Measurements from ENCODE around the gene FER. TPM values are rescaled to one million over a fixed set of nuclear protein-coding genes. Genes with fewer than 3 reads are reported as not detected.
A peak's percentile ranks its signal among the peaks of the same experiment; 100 is the strongest.
"Not testable (repeated sequence)": the region's sequence is repeated elsewhere in the genome, so short reads cannot be mapped to it uniquely, and the experiment has no call there.

FER gene
- 11.6 TPM for polyA plus RNA-seq (2013, experiment 1 of 2)
- 9.9 TPM for polyA plus RNA-seq (2013, experiment 2 of 2)

GRCh38 chr5:108747774-108748400, at the start of gene FER:
Gene FER (plus strand): TSS chr5:108747897. CDS start chr5:108798183, 50,286 bp downstream.
- under 1% methylated on average over 20 of the region's 21 CpGs for WGBS
- Histone ChIP-seq H3K14ac (ENCODE audit: low read length in 2 of 2) (peak within 1 kb of the TSS in 1 of 2 experiments; percentile 82), H2BK5ac (ENCODE audit: low read depth, low read length, poor library complexity, severe bottlenecking) (peak within 1 kb of the TSS; percentile 80), H3K4ac (ENCODE audit: low read depth in 1 of 2, low read length in 2 of 2) (peak within 1 kb of the TSS; percentile 55 to 85), H3K4me1 (ENCODE audit: control insufficient read depth, insufficient read depth, low read depth, low read length) (no peaks in the 10 kb centered on the region), H4K8ac (ENCODE audit: low read length) (peak within 1 kb of the TSS; percentile 70), H3K9ac (ENCODE audit: low read length) (peak within 1 kb of the TSS; percentile 100), H2BK12ac (ENCODE audit: low read length in 2 of 2) (peak within 1 kb of the TSS in 1 of 2 experiments; percentile 15), H2AK5ac (ENCODE audit: low read length, severe bottlenecking) (no peak within 1 kb of the TSS), H2BK120ac (ENCODE audit: low read depth, low read length) (peak within 1 kb of the TSS; percentile 71), H3K27ac (ENCODE audit: low read length, poor library complexity, severe bottlenecking) (peak within 1 kb of the TSS; percentile 93), H3K27me3 (ENCODE audit: control insufficient read depth in 1 of 2, insufficient read depth in 1 of 2, low read length in 2 of 2) (no peaks in the 10 kb centered on the region), H3K36me3 (ENCODE audit: control insufficient read depth in 1 of 2, insufficient read depth in 2 of 2, low read depth in 1 of 2, low read length in 2 of 2) (no peaks in the 10 kb centered on the region), H2BK15ac (ENCODE audit: low read depth, poor library complexity, severe bottlenecking) (peak within 1 kb of the TSS; percentile 99), H3K4me3 (ENCODE audit: insufficient read depth in 1 of 2, low read depth in 1 of 2, low read length in 2 of 2) (peak within 1 kb of the TSS; percentile 79 to 94), H2AFZ (ENCODE audit: low read depth, low read length) (peak within 1 kb of the TSS; percentile 43), H3K4me2 (ENCODE audit: low read length, poor library complexity, severe bottlenecking) (peak within 1 kb of the TSS; percentile 84), H4K91ac (ENCODE audit: low read length) (peak within 1 kb of the TSS; percentile 93), H3K9me3 (ENCODE audit: control insufficient read depth, low read length) (no peaks in the 10 kb centered on the region), H3K23ac (ENCODE audit: low read length in 2 of 2) (peak within 1 kb of the TSS; percentile 51 to 66), H3K18ac (ENCODE audit: low read depth in 1 of 2, low read length in 2 of 2) (peak within 1 kb of the TSS; percentile 78 to 95), H3K79me1 (replicated peaks; ENCODE audit: low read length, poor library complexity, severe bottlenecking) (peaks cover 1% of the 10 kb centered on the region)
- DNase-seq: peak; percentile 73

GRCh38 chr5:108700388-108700787, 47.3 kb upstream of the FER start:
- H3K27ac ChIP-seq (ENCODE audit: low read length, poor library complexity, severe bottlenecking); H3K14ac ChIP-seq (ENCODE audit: low read length in 2 of 2); DNase-seq; H3K79me1 ChIP-seq (replicated peaks; ENCODE audit: low read length, poor library complexity, severe bottlenecking); H3K4ac ChIP-seq (ENCODE audit: low read depth in 1 of 2, low read length in 2 of 2); H3K4me2 ChIP-seq (ENCODE audit: low read length, poor library complexity, severe bottlenecking); H2AK5ac ChIP-seq (ENCODE audit: low read length, severe bottlenecking); H3K23ac ChIP-seq (ENCODE audit: low read length in 2 of 2); H2BK120ac ChIP-seq (ENCODE audit: low read depth, low read length); H3K9me3 ChIP-seq (ENCODE audit: control insufficient read depth, low read length); H4K91ac ChIP-seq (ENCODE audit: low read length); H3K27me3 ChIP-seq (ENCODE audit: control insufficient read depth in 1 of 2, insufficient read depth in 1 of 2, low read length in 2 of 2); H3K4me1 ChIP-seq (ENCODE audit: control insufficient read depth, insufficient read depth, low read depth, low read length); H3K4me3 ChIP-seq (ENCODE audit: insufficient read depth in 1 of 2, low read depth in 1 of 2, low read length in 2 of 2); H2BK12ac ChIP-seq (ENCODE audit: low read length in 2 of 2); H3K18ac ChIP-seq (ENCODE audit: low read depth in 1 of 2, low read length in 2 of 2); H3K9ac ChIP-seq (ENCODE audit: low read length); H2BK15ac ChIP-seq (ENCODE audit: low read depth, poor library complexity, severe bottlenecking); H4K8ac ChIP-seq (ENCODE audit: low read length); H3K36me3 ChIP-seq (ENCODE audit: control insufficient read depth in 1 of 2, insufficient read depth in 2 of 2, low read depth in 1 of 2, low read length in 2 of 2); H2AFZ ChIP-seq (ENCODE audit: low read depth, low read length); H2BK5ac ChIP-seq (ENCODE audit: low read depth, low read length, poor library complexity, severe bottlenecking): not testable (repeated sequence)
- 100% methylated on average over 5 of the region's 5 CpGs for WGBS

- Histone ChIP-seq H3K18ac (ENCODE audit: low read depth in 1 of 2, low read length in 2 of 2) (no peak overlapping the region), H3K23ac (ENCODE audit: low read length in 2 of 2) (no peak overlapping the region), H2BK15ac (ENCODE audit: low read depth, poor library complexity, severe bottlenecking) (no peak overlapping the region), H4K8ac (ENCODE audit: low read length) (no peak overlapping the region), H3K27me3 (ENCODE audit: control insufficient read depth in 1 of 2, insufficient read depth in 1 of 2, low read length in 2 of 2) (no peaks in the 10 kb centered on the region), H4K91ac (ENCODE audit: low read length) (no peak overlapping the region), H3K14ac (ENCODE audit: low read length in 2 of 2) (no peak overlapping the region), H2AFZ (ENCODE audit: low read depth, low read length) (no peak overlapping the region), H3K4me1 (ENCODE audit: control insufficient read depth, insufficient read depth, low read depth, low read length) (no peaks in the 10 kb centered on the region), H3K4ac (ENCODE audit: low read depth in 1 of 2, low read length in 2 of 2) (no peak overlapping the region), H2AK5ac (ENCODE audit: low read length, severe bottlenecking) (no peak overlapping the region), H2BK12ac (ENCODE audit: low read length in 2 of 2) (no peak overlapping the region), H2BK5ac (ENCODE audit: low read depth, low read length, poor library complexity, severe bottlenecking) (no peak overlapping the region), H3K27ac (ENCODE audit: low read length, poor library complexity, severe bottlenecking) (no peak overlapping the region), H3K4me2 (ENCODE audit: low read length, poor library complexity, severe bottlenecking) (no peak overlapping the region), H3K79me1 (replicated peaks; ENCODE audit: low read length, poor library complexity, severe bottlenecking) (no peaks in the 10 kb centered on the region), H3K9me3 (ENCODE audit: control insufficient read depth, low read length) (peaks cover 3% of the 10 kb centered on the region), H2BK120ac (ENCODE audit: low read depth, low read length) (no peak overlapping the region), H3K9ac (ENCODE audit: low read length) (no peak overlapping the region), H3K4me3 (ENCODE audit: insufficient read depth in 1 of 2, low read depth in 1 of 2, low read length in 2 of 2) (no peak overlapping the region), H3K36me3 (ENCODE audit: control insufficient read depth in 1 of 2, insufficient read depth in 2 of 2, low read depth in 1 of 2, low read length in 2 of 2) (no peaks in the 10 kb centered on the region)
- WGBS: 17% methylated on average over 3 of the region's 3 CpGs
- peak; percentile 46 for DNase-seq
Measured at GRCh38 chr5:108700930-108701329, 46.8 kb upstream of the FER start.

GRCh38 chr5:108702546-108702945, 45.2 kb upstream of the FER start:
- H3K36me3 ChIP-seq (ENCODE audit: control insufficient read depth in 1 of 2, insufficient read depth in 2 of 2, low read depth in 1 of 2, low read length in 2 of 2): no peaks in the 10 kb centered on the region
- H3K79me1 ChIP-seq (replicated peaks; ENCODE audit: low read length, poor library complexity, severe bottlenecking): no peaks in the 10 kb centered on the region
- H4K8ac ChIP-seq (ENCODE audit: low read length): no peak overlapping the region
- H3K23ac ChIP-seq (ENCODE audit: low read length in 2 of 2): no peak overlapping the region
- no peaks in the 10 kb centered on the region for H3K27me3 ChIP-seq (ENCODE audit: control insufficient read depth in 1 of 2, insufficient read depth in 1 of 2, low read length in 2 of 2)
- H2BK120ac ChIP-seq (ENCODE audit: low read depth, low read length): no peak overlapping the region
- H3K4me1 ChIP-seq (ENCODE audit: control insufficient read depth, insufficient read depth, low read depth, low read length): no peaks in the 10 kb centered on the region
- no peak overlapping the region for H3K9ac ChIP-seq (ENCODE audit: low read length)
- H4K91ac ChIP-seq (ENCODE audit: low read length): no peak overlapping the region
- no peak overlapping the region for H2AK5ac ChIP-seq (ENCODE audit: low read length, severe bottlenecking)
- no peak overlapping the region for H3K4me3 ChIP-seq (ENCODE audit: insufficient read depth in 1 of 2, low read depth in 1 of 2, low read length in 2 of 2)
- no peak overlapping the region for H2BK5ac ChIP-seq (ENCODE audit: low read depth, low read length, poor library complexity, severe bottlenecking)
- H3K18ac ChIP-seq (ENCODE audit: low read depth in 1 of 2, low read length in 2 of 2): no peak overlapping the region
- no peak overlapping the region for H2BK15ac ChIP-seq (ENCODE audit: low read depth, poor library complexity, severe bottlenecking)
- no peak overlapping the region for H3K4ac ChIP-seq (ENCODE audit: low read depth in 1 of 2, low read length in 2 of 2)
- no peak overlapping the region for H2AFZ ChIP-seq (ENCODE audit: low read depth, low read length)
- DNase-seq: no peak
- 95% methylated on average over 2 of the region's 5 CpGs for WGBS
- H2BK12ac ChIP-seq (ENCODE audit: low read length in 2 of 2): no peak overlapping the region
- H3K14ac ChIP-seq (ENCODE audit: low read length in 2 of 2): no peak overlapping the region
- H3K9me3 ChIP-seq (ENCODE audit: control insufficient read depth, low read length): no peaks in the 10 kb centered on the region
- no peak overlapping the region for H3K27ac ChIP-seq (ENCODE audit: low read length, poor library complexity, severe bottlenecking)
- H3K4me2 ChIP-seq (ENCODE audit: low read length, poor library complexity, severe bottlenecking): no peak overlapping the region

Data from mesenchymal stem cell (in vitro differentiated cells and primary cell).